NCI-H1694 treated with DMSO at 0.1 percent for 48 hours (cell line): ENCODE data around the gene PLA2G2C.
A peak's percentile ranks its signal among the peaks of the same experiment; 100 is the strongest.

Source experiments
- DNase-seq: peaks from one replicate; lab custom pipeline; 2025; lab: John Stamatoyannopoulos, UW

Gene PLA2G2C

GRCh38 chr1:20152599-20152930 lies 33.8 kb downstream of the PLA2G2C start:
- no peak for DNase-seq

- peak; percentile 35 for DNase-seq
Observed at GRCh38 chr1:20151906-20152598, 34.3 kb downstream of the PLA2G2C start.

GRCh38 chr1:20150969-20151368 lies 35.3 kb downstream of the PLA2G2C start:
- DNase-seq: no peak

GRCh38 chr1:20150326-20150705 lies 36.0 kb downstream of the PLA2G2C start:
- DNase-seq: no peak

GRCh38 chr1:20149601-20150325 lies 36.6 kb downstream of the PLA2G2C start:
- DNase-seq: no peak

GRCh38 chr1:20148571-20149500 lies 37.5 kb downstream of the PLA2G2C start:
- DNase-seq: no peak

- DNase-seq: no peak
Observed at GRCh38 chr1:20147846-20148570, 38.3 kb downstream of the PLA2G2C start.

- no peak for DNase-seq
Observed at GRCh38 chr1:20143734-20144565, 42.4 kb downstream of the PLA2G2C start.

GRCh38 chr1:20143318-20143717 lies 43.0 kb downstream of the PLA2G2C start:
- no peak for DNase-seq

GRCh38 chr1:20142001-20142710 lies 44.2 kb downstream of the PLA2G2C start:
- no peak for DNase-seq

- DNase-seq: no peak
Observed at GRCh38 chr1:20141466-20141865, 44.9 kb downstream of the PLA2G2C start.

GRCh38 chr1:20141001-20141400 lies 45.3 kb downstream of the PLA2G2C start:
- no peak for DNase-seq

GRCh38 chr1:20139776-20140612 lies 46.3 kb downstream of the PLA2G2C start:
- no peak for DNase-seq

- DNase-seq: no peak
Observed at GRCh38 chr1:20138961-20139550, 47.3 kb downstream of the PLA2G2C start, which contains the start of gene PLA2G2F. Gene PLA2G2F, plus strand, starts transcription at chr1:20139323. Its CDS starts 105 bp downstream, at chr1:20139428.

- DNase-seq: no peak
Observed at GRCh38 chr1:20138346-20138745, 48.0 kb downstream of the PLA2G2C start.

GRCh38 chr1:20137604-20138003 lies 48.7 kb downstream of the PLA2G2C start:
- no peak for DNase-seq

GRCh38 chr1:20137055-20137454 lies 49.3 kb downstream of the PLA2G2C start:
- no peak for DNase-seq

- no peak for DNase-seq
Observed at GRCh38 chr1:20136249-20136648, 50.1 kb downstream of the PLA2G2C start.

GRCh38 chr1:20134995-20135394 lies 51.3 kb downstream of the PLA2G2C start:
- DNase-seq: no peak
